ENCODE data around the gene FARP1. TPM values are rescaled to one million over a fixed set of nuclear protein-coding genes. Genes with fewer than 3 reads are reported as not detected.

FARP1 gene
- total RNA-seq, 1 experiment from 2014 or later = 96.6 TPM

GRCh38 chr13:98176777-98177608 lies 34.1 kb downstream of the FARP1 start, which contains the start of gene RNF113B:
RNF113B (minus strand) TSS chr13:98177269; CDS start chr13:98177236, 33 bp downstream.
- ATAC-seq (no peak), DNase-seq (ENCODE audit: low spot score) (no peak)
- peaks cover 6% of the 10 kb centered on the region for H3K36me3 Mint-ChIP-seq
- peaks cover 5% of the 10 kb centered on the region; the same call in 1 of the 2 replicates for H3K9me3 Mint-ChIP-seq
- TF ChIP-seq AR (CRISPR knock-in tag; IDR thresholded peaks at IDR 0.05) (no peak), TP53 (CRISPR knock-in tag; IDR thresholded peaks at IDR 0.05) (no peak), NFATC4 (CRISPR knock-in tag; IDR thresholded peaks at IDR 0.05) (no peak), CREB1 (CRISPR knock-in tag; IDR thresholded peaks at IDR 0.05) (no peak), GRHL2 (CRISPR knock-in tag; IDR thresholded peaks at IDR 0.05; ENCODE audit: insufficient replicate concordance, severe bottlenecking) (no peak), E2F1 (CRISPR knock-in tag; IDR thresholded peaks at IDR 0.05) (no peak), ATF6 (CRISPR knock-in tag; IDR thresholded peaks at IDR 0.05) (no peak), NR1H2 (CRISPR knock-in tag; IDR thresholded peaks at IDR 0.05) (no peak)
- TF ChIP-seq, protein P1, sequence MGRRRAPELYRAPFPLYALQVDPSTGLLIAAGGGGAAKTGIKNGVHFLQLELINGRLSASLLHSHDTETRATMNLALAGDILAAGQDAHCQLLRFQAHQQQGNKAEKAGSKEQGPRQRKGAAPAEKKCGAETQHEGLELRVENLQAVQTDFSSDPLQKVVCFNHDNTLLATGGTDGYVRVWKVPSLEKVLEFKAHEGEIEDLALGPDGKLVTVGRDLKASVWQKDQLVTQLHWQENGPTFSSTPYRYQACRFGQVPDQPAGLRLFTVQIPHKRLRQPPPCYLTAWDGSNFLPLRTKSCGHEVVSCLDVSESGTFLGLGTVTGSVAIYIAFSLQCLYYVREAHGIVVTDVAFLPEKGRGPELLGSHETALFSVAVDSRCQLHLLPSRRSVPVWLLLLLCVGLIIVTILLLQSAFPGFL (CRISPR knock-in tag; IDR thresholded peaks at IDR 0.05; ENCODE audit: borderline replicate concordance) = no peak
- CTCF ChIA-PET = no interaction called here
- peaks cover 61% of the 10 kb centered on the region for H3K4me1 Mint-ChIP-seq
- H3K27me3 Mint-ChIP-seq (ENCODE audit: low read depth) = no peaks in the 10 kb centered on the region
- peak within 1 kb of the TSS; percentile 68 for H3K27ac Mint-ChIP-seq
- POLR2A ChIA-PET = no interaction called here
- no peak within 1 kb of the TSS for H3K4me3 Mint-ChIP-seq

- no peaks in the 10 kb centered on the region for H3K27me3 Mint-ChIP-seq (ENCODE audit: low read depth)
- POLR2A ChIA-PET = no interaction called here
These were observed 37.2 kb downstream of the FARP1 start for GRCh38 chr13:98180092-98180491.

GRCh38 chr13:98181111-98181815 lies 38.4 kb downstream of the FARP1 start:
- no peak for ATAC-seq
- H3K27ac Mint-ChIP-seq = 0 out of 2 replicates have a peak overlapping the region, but pooled peaks have one; percentile 22
- no peaks in the 10 kb centered on the region for H3K27me3 Mint-ChIP-seq (ENCODE audit: low read depth)
- CTCF ChIA-PET = no interaction called here
- H3K4me3 Mint-ChIP-seq = no peak overlapping the region
- peaks cover 5% of the 10 kb centered on the region; the same call in 1 of the 2 replicates for H3K9me3 Mint-ChIP-seq
- POLR2A ChIA-PET = no interaction called here
- peaks cover 44% of the 10 kb centered on the region for H3K4me1 Mint-ChIP-seq
- no peak for DNase-seq (ENCODE audit: low spot score)
- H3K36me3 Mint-ChIP-seq = peaks cover 6% of the 10 kb centered on the region
- TF ChIP-seq SOX15 (CRISPR knock-in tag; IDR thresholded peaks at IDR 0.05) = no peak
- TF ChIP-seq NFATC4 (CRISPR knock-in tag; IDR thresholded peaks at IDR 0.05) = no peak
- no peak for TF ChIP-seq ZMAT4 (CRISPR knock-in tag; IDR thresholded peaks at IDR 0.05)
- no peak for TF ChIP-seq PRRX2 (CRISPR knock-in tag; IDR thresholded peaks at IDR 0.05)
- no peak for TF ChIP-seq OVOL2 (CRISPR knock-in tag; IDR thresholded peaks at IDR 0.05; ENCODE audit: borderline replicate concordance)
- no peak for TF ChIP-seq SMAD4 (CRISPR knock-in tag; IDR thresholded peaks at IDR 0.05)
- no peak for TF ChIP-seq JUN (CRISPR knock-in tag; IDR thresholded peaks at IDR 0.05)
- TF ChIP-seq ZBTB21 (CRISPR knock-in tag; IDR thresholded peaks at IDR 0.05; ENCODE audit: borderline replicate concordance) = no peak
- no peak for TF ChIP-seq CBFB (CRISPR knock-in tag; IDR thresholded peaks at IDR 0.05; ENCODE audit: low read depth)
- no peak for TF ChIP-seq ATF6 (CRISPR knock-in tag; IDR thresholded peaks at IDR 0.05)
- TF ChIP-seq E2F4 (CRISPR knock-in tag; IDR thresholded peaks at IDR 0.05; ENCODE audit: borderline replicate concordance, low read depth) = no peak

More at GRCh38 chr13:98180092-98180491, 37.2 kb downstream of the FARP1 start:
- H3K27ac Mint-ChIP-seq = no peak overlapping the region
- H3K4me1 Mint-ChIP-seq = peaks cover 44% of the 10 kb centered on the region
- ATAC-seq = no peak
- no peak overlapping the region for H3K4me3 Mint-ChIP-seq
- no peak for DNase-seq (ENCODE audit: low spot score)
- no peak for TF ChIP-seq SMAD4 (CRISPR knock-in tag; IDR thresholded peaks at IDR 0.05)
- no peak for TF ChIP-seq GABPB1 (CRISPR knock-in tag; IDR thresholded peaks at IDR 0.05)
- CTCF ChIA-PET = no interaction called here
- H3K9me3 Mint-ChIP-seq = peaks cover 5% of the 10 kb centered on the region; the same call in 1 of the 2 replicates
- peaks cover 6% of the 10 kb centered on the region for H3K36me3 Mint-ChIP-seq

Measured in WTC11 (cell line).